Measurements from ENCODE around the gene PARP6. TPM values are rescaled to one million over a fixed set of nuclear protein-coding genes. Genes with fewer than 3 reads are reported as not detected.

Gene PARP6
- total RNA-seq, 2 donors from 2014 or later: 46.2 to 81.0 TPM

DNA sequence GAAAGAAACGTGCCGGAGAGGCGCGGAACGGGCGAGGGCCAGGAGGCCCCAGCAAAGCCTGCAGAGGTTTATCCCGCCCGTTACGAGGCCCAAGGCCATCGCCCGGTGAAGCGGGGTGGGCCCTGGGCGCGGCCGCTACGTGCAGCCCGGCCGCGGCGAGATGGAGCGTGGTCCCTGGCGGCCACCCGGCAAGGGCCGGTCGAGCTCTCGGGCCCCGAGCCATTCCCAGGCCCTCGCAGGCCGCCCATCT, 42.5 kb downstream of the PARP6 start:
- peak overlapping the region; percentile 98 for H3K4me3 Mint-ChIP-seq
- H3K36me3 Mint-ChIP-seq (ENCODE audit: low read depth): peaks cover 68% of the 10 kb centered on the region
- ATAC-seq (replicated peaks): no peak
- no peaks in the 10 kb centered on the region for H3K27me3 Mint-ChIP-seq
- H3K9me3 Mint-ChIP-seq: no peaks in the 10 kb centered on the region
- peaks cover 20% of the 10 kb centered on the region for H3K4me1 Mint-ChIP-seq
- peak overlapping the region; percentile 99 for H3K27ac Mint-ChIP-seq

DNA sequence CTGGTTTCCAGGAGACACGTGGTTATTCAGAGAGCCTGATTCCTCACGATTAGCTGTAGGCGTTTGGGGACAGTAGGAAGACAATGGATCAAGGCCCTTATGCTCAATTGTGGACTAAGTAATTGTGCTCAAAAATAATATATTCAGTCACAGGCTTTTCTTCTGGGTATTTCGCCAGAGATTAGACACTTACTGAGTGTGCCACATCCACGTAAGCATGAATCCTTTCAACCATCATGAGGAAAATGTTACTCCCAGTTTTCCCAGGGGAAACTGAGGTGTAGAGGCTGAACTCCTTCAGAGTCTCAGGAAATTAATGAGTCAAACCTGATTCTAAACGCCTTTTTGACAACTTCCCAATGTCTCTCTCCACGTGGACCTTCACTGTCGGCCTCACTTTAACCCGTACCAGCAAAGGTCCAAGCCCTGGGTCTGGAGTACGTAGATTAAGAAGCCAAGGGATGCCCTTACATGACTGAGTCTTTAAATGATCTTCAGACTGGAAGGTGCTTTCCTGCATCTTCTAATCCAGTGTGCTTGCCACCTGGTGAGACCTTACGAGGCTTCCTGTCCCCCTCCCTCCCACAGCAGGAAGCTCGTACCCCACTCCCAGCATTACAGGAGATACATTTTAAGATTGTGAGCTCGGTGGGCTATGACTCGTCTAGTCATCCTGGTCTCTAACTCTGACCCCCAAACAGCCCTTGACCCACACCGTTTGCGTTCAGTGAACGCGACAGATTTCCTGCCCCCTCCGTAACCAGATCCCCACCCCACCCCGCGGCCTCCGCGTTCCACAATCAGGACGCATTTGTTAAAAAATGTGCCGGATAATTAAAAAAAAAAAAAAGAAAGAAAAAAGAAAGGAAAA, 43.0 kb downstream of the PARP6 start:
- ATAC-seq (replicated peaks): no peak
- Mint-ChIP-seq H3K36me3 (ENCODE audit: low read depth) (peaks cover 74% of the 10 kb centered on the region), H3K9me3 (no peaks in the 10 kb centered on the region), H3K27me3 (no peaks in the 10 kb centered on the region), H3K4me1 (peaks cover 20% of the 10 kb centered on the region), H3K4me3 (peak overlapping the region; percentile 98), H3K27ac (peak overlapping the region; percentile 99)

DNA sequence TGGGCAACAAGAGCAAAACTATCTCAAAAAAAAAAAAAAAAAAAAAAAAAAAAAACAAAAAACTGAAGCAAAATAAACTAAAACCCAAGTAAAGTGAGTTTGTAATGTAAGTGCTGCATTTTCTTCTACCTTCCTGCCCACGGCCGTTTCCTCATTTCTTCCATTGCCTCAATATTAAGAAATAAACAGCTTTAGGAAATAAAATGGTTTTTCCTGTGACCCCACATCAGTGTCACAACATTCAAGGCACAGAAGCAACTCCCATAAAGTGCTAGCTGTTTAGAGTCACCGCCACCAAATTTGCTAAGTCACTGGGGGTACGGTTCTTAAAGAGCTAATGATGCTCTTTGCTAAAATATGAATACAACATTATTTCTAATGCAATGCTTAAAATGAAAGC, 44.6 kb downstream of the PARP6 start:
- H3K9me3 Mint-ChIP-seq: no peaks in the 10 kb centered on the region
- H3K4me1 Mint-ChIP-seq: peaks cover 32% of the 10 kb centered on the region
- H3K36me3 Mint-ChIP-seq (ENCODE audit: low read depth): peaks cover 90% of the 10 kb centered on the region
- H3K27ac Mint-ChIP-seq: peak overlapping the region; percentile 99
- no peaks in the 10 kb centered on the region for H3K27me3 Mint-ChIP-seq
- peak overlapping the region; percentile 98 for H3K4me3 Mint-ChIP-seq
- no peak for ATAC-seq (replicated peaks)

DNA sequence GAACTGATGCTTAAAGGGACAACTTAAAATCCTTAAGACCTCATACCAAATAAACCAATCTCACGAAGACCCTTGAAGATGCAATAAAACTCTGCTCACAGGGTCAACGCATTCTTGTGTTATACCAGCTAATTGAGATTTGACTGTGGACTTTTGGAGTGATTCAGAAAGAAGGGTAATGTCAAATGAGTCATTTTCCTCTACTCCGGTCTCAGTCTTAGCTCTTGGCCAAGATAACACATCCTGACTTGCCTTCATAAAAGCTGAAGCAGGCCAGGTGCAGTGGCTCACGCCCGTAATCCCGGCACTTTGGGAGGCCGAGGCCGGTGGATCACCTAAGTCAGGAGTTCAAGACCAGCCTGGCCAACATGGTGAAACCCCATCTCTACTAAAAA, 45.2 kb downstream of the PARP6 start:
- ATAC-seq (replicated peaks): peak; percentile 36
- Mint-ChIP-seq H3K4me1 (peaks cover 38% of the 10 kb centered on the region), H3K4me3 (peak overlapping the region; percentile 98), H3K36me3 (ENCODE audit: low read depth) (peaks cover 95% of the 10 kb centered on the region), H3K27me3 (no peaks in the 10 kb centered on the region), H3K27ac (peak overlapping the region; percentile 99), H3K9me3 (no peaks in the 10 kb centered on the region)

DNA sequence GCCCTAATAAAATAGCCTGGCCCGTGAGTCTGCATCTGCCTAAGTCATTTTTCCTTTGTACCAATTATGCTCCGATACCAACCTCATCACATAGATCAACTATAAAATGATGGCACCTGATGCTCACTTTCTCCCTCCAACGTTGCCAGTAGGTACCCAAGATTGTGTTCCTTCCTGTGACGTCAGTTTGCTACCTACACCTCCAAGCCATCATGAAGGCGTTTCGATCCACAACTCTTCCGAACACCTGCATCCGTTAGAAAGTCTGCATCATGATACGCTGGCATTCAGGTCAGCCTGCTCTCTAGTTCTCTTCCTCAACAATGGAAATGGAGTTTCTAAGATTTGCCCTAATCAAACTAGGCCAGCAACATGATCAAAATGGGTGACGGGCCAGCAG, 49.1 kb downstream of the PARP6 start:
- Mint-ChIP-seq H3K27me3 (no peaks in the 10 kb centered on the region), H3K4me3 (peak overlapping the region; percentile 69), H3K36me3 (ENCODE audit: low read depth) (peaks cover 100% of the 10 kb centered on the region), H3K27ac (peak overlapping the region; percentile 85), H3K9me3 (no peaks in the 10 kb centered on the region), H3K4me1 (peaks cover 54% of the 10 kb centered on the region)
- no peak for ATAC-seq (replicated peaks)

DNA sequence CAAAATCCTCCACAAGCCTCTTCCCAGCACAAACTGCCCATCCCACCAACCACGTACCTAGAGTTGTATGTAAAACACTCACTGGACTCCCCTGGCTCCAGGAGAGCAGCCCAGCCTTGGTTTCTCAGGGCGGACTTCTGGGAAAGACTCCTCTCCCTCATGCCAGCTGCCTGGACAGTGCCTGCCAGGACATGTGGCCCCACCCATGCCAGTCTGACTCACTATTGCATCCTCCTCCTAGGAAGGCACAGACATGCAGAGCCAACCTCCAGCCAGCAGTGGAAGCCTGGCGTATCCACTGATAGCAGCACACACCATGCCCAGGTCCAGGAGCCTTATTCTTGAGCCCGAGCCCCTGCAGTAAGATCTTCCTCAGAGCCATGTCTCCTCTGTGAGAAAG, 50.0 kb downstream of the PARP6 start:
- ATAC-seq (replicated peaks): no peak
- H3K27me3 Mint-ChIP-seq: no peaks in the 10 kb centered on the region
- peak overlapping the region; percentile 69 for H3K4me3 Mint-ChIP-seq
- peaks cover 100% of the 10 kb centered on the region for H3K36me3 Mint-ChIP-seq (ENCODE audit: low read depth)
- H3K4me1 Mint-ChIP-seq: peaks cover 54% of the 10 kb centered on the region
- peak overlapping the region; percentile 85 for H3K27ac Mint-ChIP-seq
- H3K9me3 Mint-ChIP-seq: no peaks in the 10 kb centered on the region

DNA sequence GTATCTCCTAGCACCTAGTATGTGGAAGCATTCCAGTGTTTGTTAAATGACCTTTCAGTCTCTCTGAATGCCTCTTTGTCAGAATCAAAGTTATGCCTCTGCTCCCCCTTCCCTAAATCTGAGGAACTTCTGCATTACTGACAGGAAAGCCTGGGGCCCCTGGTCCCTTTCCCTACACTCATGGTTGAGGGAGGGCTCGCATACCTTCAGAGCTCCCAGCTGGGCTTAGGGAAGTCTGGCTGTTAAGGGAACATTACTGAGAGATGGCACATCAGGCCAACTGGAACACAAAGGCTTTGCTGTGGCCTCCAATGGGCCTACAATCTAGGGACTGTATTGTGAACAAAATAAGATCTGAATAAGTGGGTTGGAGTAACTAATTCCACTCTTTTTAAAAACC, 51.7 kb downstream of the PARP6 start:
- Mint-ChIP-seq H3K27me3 (no peaks in the 10 kb centered on the region), H3K36me3 (ENCODE audit: low read depth) (peaks cover 100% of the 10 kb centered on the region), H3K4me1 (peaks cover 42% of the 10 kb centered on the region), H3K27ac (peak overlapping the region; percentile 30), H3K4me3 (peak overlapping the region; percentile 33), H3K9me3 (no peaks in the 10 kb centered on the region)
- ATAC-seq (replicated peaks): no peak

DNA sequence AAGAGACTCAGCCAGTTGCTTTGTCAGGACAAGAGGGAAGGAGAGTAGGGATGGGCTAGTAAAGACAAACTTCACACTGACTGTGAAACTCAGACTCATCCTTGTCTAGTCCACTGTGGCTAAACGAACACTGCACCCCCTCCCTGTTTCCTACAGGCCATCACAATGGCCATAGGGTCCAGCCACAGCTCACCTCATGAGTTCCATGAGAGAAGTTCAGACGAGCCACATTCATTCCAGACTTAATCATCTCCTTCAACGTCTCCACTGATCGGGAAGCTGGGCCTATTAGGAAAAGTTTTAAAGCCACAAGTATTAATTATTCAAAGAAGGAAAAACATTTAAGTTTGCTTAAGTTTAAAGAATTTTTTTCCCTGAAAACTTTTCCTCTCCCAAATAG, 55.1 kb downstream of the PARP6 start:
- Mint-ChIP-seq H3K4me3 (no peak overlapping the region), H3K27ac (no peak overlapping the region), H3K9me3 (no peaks in the 10 kb centered on the region), H3K27me3 (no peaks in the 10 kb centered on the region), H3K36me3 (ENCODE audit: low read depth) (peaks cover 100% of the 10 kb centered on the region), H3K4me1 (peaks cover 21% of the 10 kb centered on the region)
- ATAC-seq (replicated peaks): no peak

DNA sequence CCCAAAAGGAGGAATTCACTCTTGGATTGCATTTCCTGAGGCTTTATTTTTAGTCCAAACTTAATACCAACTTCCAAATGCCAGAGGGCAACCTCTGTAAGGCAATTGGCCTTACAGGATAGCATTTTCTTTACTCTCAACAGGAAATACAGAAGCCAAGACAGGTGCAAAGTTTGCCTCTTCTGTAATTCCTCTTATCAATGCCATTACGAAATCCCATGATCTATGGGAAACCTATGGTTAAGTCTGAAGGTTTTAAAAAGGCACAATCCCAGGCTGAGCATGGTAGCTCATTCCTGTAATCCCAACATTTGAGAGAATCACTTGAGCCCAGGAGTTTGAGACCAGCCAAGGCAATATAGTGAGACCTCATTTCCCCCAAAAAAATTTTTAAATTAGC, 56.3 kb downstream of the PARP6 start:
- H3K4me1 Mint-ChIP-seq: peaks cover 14% of the 10 kb centered on the region
- no peak for ATAC-seq (replicated peaks)
- H3K27me3 Mint-ChIP-seq: no peaks in the 10 kb centered on the region
- H3K36me3 Mint-ChIP-seq (ENCODE audit: low read depth): peaks cover 100% of the 10 kb centered on the region
- H3K9me3 Mint-ChIP-seq: no peaks in the 10 kb centered on the region
- no peak overlapping the region for H3K27ac Mint-ChIP-seq
- H3K4me3 Mint-ChIP-seq: no peak overlapping the region

DNA sequence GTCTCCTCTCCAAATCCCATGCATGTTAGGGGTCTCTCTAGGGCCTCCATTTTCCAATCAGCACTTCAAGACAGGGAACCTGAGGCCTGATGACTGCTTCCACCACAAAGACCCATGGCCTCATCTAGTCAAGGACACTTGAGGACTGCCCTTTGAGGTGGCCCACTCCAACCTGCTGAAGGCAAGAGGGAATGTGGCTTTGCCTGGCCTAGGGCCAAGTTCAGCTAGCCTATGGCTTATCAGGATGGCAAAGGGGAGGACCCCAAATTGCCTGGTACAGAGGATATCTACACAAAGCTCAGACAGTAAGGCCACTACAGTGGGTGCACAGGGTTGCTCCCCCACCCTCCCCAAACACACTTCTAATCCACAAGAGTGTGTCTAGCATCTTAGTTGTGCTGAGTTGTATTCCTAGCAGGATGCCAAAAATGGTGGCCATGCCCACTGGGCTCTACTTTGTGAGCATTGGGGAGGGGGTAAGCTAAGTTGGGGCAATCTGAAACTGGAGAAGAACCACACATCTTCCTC, 64.7 kb downstream of the PARP6 start:
- Mint-ChIP-seq H3K9me3 (no peaks in the 10 kb centered on the region), H3K4me1 (peaks cover 32% of the 10 kb centered on the region), H3K4me3 (no peak overlapping the region), H3K36me3 (ENCODE audit: low read depth) (peaks cover 100% of the 10 kb centered on the region), H3K27me3 (no peaks in the 10 kb centered on the region), H3K27ac (peak overlapping the region; percentile 6)
- no peak for ATAC-seq (replicated peaks)

DNA sequence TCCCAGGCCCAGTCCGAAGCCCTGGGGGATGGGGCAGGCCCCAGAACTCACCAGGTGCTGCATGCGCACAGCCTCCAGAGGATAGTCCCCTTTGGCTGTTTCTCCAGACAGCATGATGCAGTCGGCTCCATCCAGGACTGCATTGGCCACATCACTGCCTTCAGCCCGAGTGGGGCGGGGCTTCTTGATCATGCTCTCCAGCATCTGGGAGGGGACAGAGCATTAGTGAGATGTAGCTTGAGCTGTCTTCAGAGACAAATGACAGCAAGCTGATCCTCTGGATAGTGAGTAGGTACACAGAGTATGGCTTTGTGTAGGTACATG, 65.7 kb downstream of the PARP6 start:
- H3K4me1 Mint-ChIP-seq: peaks cover 32% of the 10 kb centered on the region
- no peaks in the 10 kb centered on the region for H3K27me3 Mint-ChIP-seq
- H3K9me3 Mint-ChIP-seq: no peaks in the 10 kb centered on the region
- H3K27ac Mint-ChIP-seq: peak overlapping the region; percentile 6
- ATAC-seq (replicated peaks): no peak
- H3K4me3 Mint-ChIP-seq: peak overlapping the region; percentile 13
- H3K36me3 Mint-ChIP-seq (ENCODE audit: low read depth): peaks cover 100% of the 10 kb centered on the region

DNA sequence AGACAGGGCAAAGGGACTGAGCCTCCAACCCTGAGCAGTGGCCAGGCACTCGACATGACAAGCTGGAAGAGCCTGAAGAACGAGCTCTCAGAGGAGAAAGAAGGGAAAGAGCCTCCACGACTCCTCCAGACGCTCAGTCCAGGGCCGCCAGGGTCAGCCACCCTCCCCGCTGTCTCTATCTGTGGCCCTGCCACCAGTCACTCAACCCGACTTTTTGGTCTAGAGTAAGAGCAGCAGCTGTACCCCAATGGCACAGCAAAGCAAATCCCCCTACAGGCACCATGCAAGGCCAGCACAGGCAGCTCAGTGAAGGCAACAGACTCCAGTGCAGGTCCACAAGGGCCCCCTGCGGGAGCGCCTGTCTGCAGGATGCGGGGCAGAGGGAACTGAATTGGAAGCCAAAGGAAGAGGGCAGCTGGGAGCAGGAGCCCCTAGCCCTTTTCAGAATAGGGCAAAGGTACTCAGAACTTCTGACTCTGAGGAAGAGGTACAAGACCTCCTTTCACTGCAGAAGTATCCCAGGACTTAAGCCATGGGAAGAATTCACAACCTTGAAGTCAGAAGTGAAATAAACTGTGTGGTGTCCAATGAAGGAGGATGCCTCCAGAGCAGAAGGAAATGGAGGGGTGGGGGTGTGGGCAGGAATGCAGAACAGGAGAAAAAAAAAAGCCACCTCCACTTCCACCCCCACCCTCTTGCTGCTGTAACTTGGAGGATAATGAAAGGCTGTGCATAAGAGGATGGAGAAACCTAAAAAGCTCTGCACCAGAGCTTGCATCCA, 66.3 kb downstream of the PARP6 start:
- Mint-ChIP-seq H3K4me3 (peak overlapping the region; percentile 23), H3K36me3 (ENCODE audit: low read depth) (peaks cover 100% of the 10 kb centered on the region), H3K9me3 (no peaks in the 10 kb centered on the region), H3K27ac (peak overlapping the region; percentile 73), H3K4me1 (peaks cover 32% of the 10 kb centered on the region), H3K27me3 (no peaks in the 10 kb centered on the region)
- ATAC-seq (replicated peaks): no peak

DNA sequence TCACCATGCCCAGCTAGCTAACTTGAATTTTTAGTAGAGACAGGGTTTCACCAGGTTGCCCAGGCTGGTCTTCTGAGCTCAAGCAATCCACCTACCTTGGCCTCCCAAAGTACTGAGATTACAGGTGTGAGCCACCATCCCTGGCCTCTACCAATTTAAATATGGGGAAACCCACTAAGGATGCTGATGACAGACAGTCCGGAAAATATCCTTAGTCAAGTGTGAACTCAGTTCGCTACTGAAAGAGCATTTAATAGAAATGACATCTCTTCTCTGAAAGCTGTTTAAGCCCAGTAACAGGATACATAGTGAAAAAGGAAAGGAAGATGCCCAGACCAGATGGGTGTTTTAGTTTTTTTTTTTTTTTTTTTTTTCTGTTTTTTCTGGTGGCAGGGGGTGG, 67.1 kb downstream of the PARP6 start:
- Mint-ChIP-seq H3K4me1 (peaks cover 37% of the 10 kb centered on the region), H3K4me3 (peak overlapping the region; percentile 23), H3K36me3 (ENCODE audit: low read depth) (peaks cover 100% of the 10 kb centered on the region), H3K27me3 (no peaks in the 10 kb centered on the region), H3K27ac (peak overlapping the region; percentile 73), H3K9me3 (no peaks in the 10 kb centered on the region)
- peak; percentile 54 for ATAC-seq (replicated peaks)

DNA sequence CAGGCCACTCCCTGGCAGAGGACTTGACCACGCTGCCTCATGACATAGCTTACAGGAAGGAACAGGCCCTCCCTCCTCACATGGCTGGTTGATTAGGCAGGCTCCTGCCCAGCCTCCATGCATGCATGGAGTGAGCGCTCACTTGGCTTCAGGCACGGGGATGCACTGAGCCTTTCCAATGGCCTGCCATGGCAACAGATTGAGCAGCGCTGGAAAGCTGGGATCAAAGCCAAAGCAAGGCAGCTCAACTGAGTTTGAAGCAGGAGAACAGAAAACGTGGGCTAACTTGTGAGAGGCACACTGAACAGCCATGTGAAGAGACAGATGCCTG, 68.9 kb downstream of the PARP6 start:
- Mint-ChIP-seq H3K27me3 (no peaks in the 10 kb centered on the region), H3K27ac (peak overlapping the region; percentile 23), H3K9me3 (no peaks in the 10 kb centered on the region), H3K4me1 (peaks cover 33% of the 10 kb centered on the region), H3K4me3 (peak overlapping the region; percentile 1), H3K36me3 (ENCODE audit: low read depth) (peaks cover 100% of the 10 kb centered on the region)
- ATAC-seq (replicated peaks): no peak

All from activated T-helper 17 cell treated with anti-CD3 and anti-CD28 coated beads, Interleukin-2, amount 50 U/mL, for 72 hours (primary cell).